ENCODE data around the gene DNAJC5. TPM values are rescaled to one million over a fixed set of nuclear protein-coding genes. Genes with fewer than 3 reads are reported as not detected.
"Not testable (repeated sequence)": the region's sequence is repeated elsewhere in the genome, so short reads cannot be mapped to it uniquely, and the experiment has no call there.

The DNAJC5 gene
- total RNA-seq, 2 experiments from 2014 or later, result 21.4 to 22.5 TPM

GRCh38 chr20:63864545-63864977, 30.4 kb upstream of the DNAJC5 start:
- DNase-seq, result no peak
- peak; percentile 48 for TF ChIP-seq CTCF (IDR thresholded peaks at IDR 0.05)
- peaks cover 38% of the 10 kb centered on the region for H3K36me3 Mint-ChIP-seq (ENCODE audit: low read depth)
- H3K4me1 Mint-ChIP-seq (ENCODE audit: low read depth), result peaks cover 31% of the 10 kb centered on the region
- H3K27ac Mint-ChIP-seq, result peak overlapping the region; percentile 85
- no peaks in the 10 kb centered on the region for H3K9me3 Mint-ChIP-seq
- H3K27ac ChIP-seq (ENCODE audit: low read depth in 1 of 2, low read length in 2 of 2), result peak overlapping the region; percentile 78 to 89
- peak; percentile 4 for ATAC-seq (ENCODE audit: poor library complexity)
- peaks cover 37% of the 10 kb centered on the region for H3K4me1 ChIP-seq (ENCODE audit: insufficient read depth, low read length)
- ChIA-PET CTCF (interaction anchor here (0.7 to 3.5 kb wide), 13 partner anchors 30 to 327 kb away, joined by 3 to 16 read pairs (median 4); partner anchors contain the start of genes ARFRP1, LIME1, PRPF6 and RTEL1), POLR2A (interaction anchor here (0.8 to 3.0 kb wide), 27 partner anchors 9 to 344 kb away, joined by 3 to 25 read pairs (median 5); partner anchors contain the start of genes ARFRP1, DNAJC5, GMEB2 and LIME1)
- H3K27me3 ChIP-seq (ENCODE audit: control insufficient read depth in 1 of 2, insufficient read depth in 2 of 2, low read length in 2 of 2), result no peaks in the 10 kb centered on the region
- H3K36me3 ChIP-seq (ENCODE audit: insufficient read depth, low read length), result peaks cover 21% of the 10 kb centered on the region
- H3K4me3 ChIP-seq (ENCODE audit: low read length), result peak overlapping the region; percentile 98
- peaks cover 0 to 7% of the 10 kb centered on the region in 2 experiments for H3K9me3 ChIP-seq (ENCODE audit: control insufficient read depth in 1 of 2, insufficient read depth in 1 of 2, low read length in 2 of 2)
- H3K4me3 Mint-ChIP-seq, result peak overlapping the region; percentile 97
- intact Hi-C loops (cut with DNase I, micrococcal nuclease), result loop anchor here (1.0 to 10.0 kb wide), 10 partner anchors 30 to 326 kb away; partner anchors contain the start of genes ARFRP1 (in 2 of the 2), RTEL1 (in 2 of the 2), DNAJC5 (in 1 of the 2) and STMN3 (in 1 of the 2)
- no peaks in the 10 kb centered on the region for H3K27me3 Mint-ChIP-seq

DNA sequence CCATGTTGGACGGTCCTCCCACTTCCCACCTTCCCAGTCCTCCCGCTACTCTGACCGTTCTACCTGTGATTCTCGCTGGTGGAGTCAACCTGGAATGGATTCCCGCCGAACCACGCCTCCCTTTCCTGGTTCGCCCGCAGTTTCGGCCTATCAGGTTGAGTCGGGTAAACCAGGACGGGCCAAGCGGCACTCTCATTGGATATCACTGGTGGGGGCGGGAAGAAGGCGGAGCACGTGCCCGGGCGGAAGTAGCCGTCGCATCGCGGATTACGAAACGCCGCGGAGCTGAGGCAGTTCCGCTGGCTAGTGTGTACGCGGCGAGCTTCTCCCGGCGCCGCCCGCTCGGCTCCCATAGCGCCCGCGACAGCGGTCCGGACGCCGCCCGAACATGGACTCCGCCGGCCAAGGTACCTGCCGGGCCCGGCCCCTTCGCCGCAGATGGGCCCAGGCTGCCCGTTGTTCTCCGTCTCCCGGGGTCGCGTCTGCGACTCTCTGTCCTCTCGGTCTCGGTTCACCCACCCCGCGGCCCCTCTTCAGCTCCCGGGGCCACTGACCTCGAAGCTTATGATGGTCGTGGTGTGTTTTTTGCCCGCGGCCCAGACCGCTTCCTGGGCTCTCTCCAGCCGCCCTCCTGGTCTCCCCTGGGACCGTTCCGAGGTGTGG, 29.8 kb upstream of the DNAJC5 start, which contains the start of gene TPD52L2:
TPD52L2 (plus strand) TSS at position 293 of the 663 bp plus-strand sequence; CDS start at position 389, 96 bp downstream.
- ATAC-seq (ENCODE audit: poor library complexity) (peak; percentile 88), DNase-seq (peak; percentile 94 to 99 (median 97))
- no peak for TF ChIP-seq CTCF (IDR thresholded peaks at IDR 0.05)
- H3K27me3 Mint-ChIP-seq, result no peaks in the 10 kb centered on the region
- H3K4me3 Mint-ChIP-seq, result peak within 1 kb of the TSS; percentile 97
- peaks cover 43% of the 10 kb centered on the region for H3K36me3 Mint-ChIP-seq (ENCODE audit: low read depth)
- peaks cover 0 to 7% of the 10 kb centered on the region in 2 experiments for H3K9me3 ChIP-seq (ENCODE audit: control insufficient read depth in 1 of 2, insufficient read depth in 1 of 2, low read length in 2 of 2)
- H3K27ac Mint-ChIP-seq, result peak within 1 kb of the TSS; percentile 85
- H3K36me3 ChIP-seq (ENCODE audit: insufficient read depth, low read length), result peaks cover 26% of the 10 kb centered on the region
- ChIA-PET POLR2A (interaction anchor here (0.6 to 3.0 kb wide), 29 partner anchors 8 to 344 kb away, joined by 3 to 25 read pairs (median 4); partner anchors contain the start of genes ARFRP1, DNAJC5, GMEB2 and LIME1), CTCF (interaction anchor here (0.6 to 3.5 kb wide), 14 partner anchors 29 to 327 kb away, joined by 3 to 16 read pairs (median 4); partner anchors contain the start of genes ARFRP1, LIME1, PRPF6 and RTEL1)
- peaks cover 37% of the 10 kb centered on the region for H3K4me1 ChIP-seq (ENCODE audit: insufficient read depth, low read length)
- H3K9me3 Mint-ChIP-seq, result no peaks in the 10 kb centered on the region
- peak within 1 kb of the TSS; percentile 78 to 89 for H3K27ac ChIP-seq (ENCODE audit: low read depth in 1 of 2, low read length in 2 of 2)
- peaks cover 31% of the 10 kb centered on the region for H3K4me1 Mint-ChIP-seq (ENCODE audit: low read depth)
- intact Hi-C loops (cut with DNase I, micrococcal nuclease), result loop anchor here (1.0 to 10.0 kb wide), 12 partner anchors 30 to 327 kb away; partner anchors contain the start of genes ARFRP1 (in 2 of the 2), RTEL1 (in 2 of the 2), DNAJC5 (in 1 of the 2) and FNDC11 (in 1 of the 2)
- peak within 1 kb of the TSS; percentile 98 for H3K4me3 ChIP-seq (ENCODE audit: low read length)
- H3K27me3 ChIP-seq (ENCODE audit: control insufficient read depth in 1 of 2, insufficient read depth in 2 of 2, low read length in 2 of 2), result no peaks in the 10 kb centered on the region

- POLR2A ChIA-PET; H3K4me3 ChIP-seq (ENCODE audit: low read length); H3K9me3 ChIP-seq (ENCODE audit: control insufficient read depth in 1 of 2, insufficient read depth in 1 of 2, low read length in 2 of 2); H3K9me3 Mint-ChIP-seq; DNase-seq; H3K27me3 ChIP-seq (ENCODE audit: control insufficient read depth in 1 of 2, insufficient read depth in 2 of 2, low read length in 2 of 2); H3K27ac ChIP-seq (ENCODE audit: low read depth in 1 of 2, low read length in 2 of 2); H3K27ac Mint-ChIP-seq; H3K27me3 Mint-ChIP-seq; ATAC-seq (ENCODE audit: poor library complexity): not testable (repeated sequence)
- H3K4me1 ChIP-seq (ENCODE audit: insufficient read depth, low read length), result peaks cover 35% of the 10 kb centered on the region
- H3K4me3 Mint-ChIP-seq, result peak overlapping the region; percentile 34
- H3K36me3 Mint-ChIP-seq (ENCODE audit: low read depth), result peaks cover 41% of the 10 kb centered on the region
- CTCF ChIA-PET, result interaction anchor here (1.1 kb wide), 1 partner anchor 29 kb away, joined by 3 read pairs; no protein-coding TSS in a partner anchor
- intact Hi-C loops (cut with DNase I, micrococcal nuclease), result loop anchor here in 1 of 2 experiments (10.0 kb wide), 1 partner anchor 212 kb away; the partner anchor contains the start of genes RTEL1 and STMN3
- peaks cover 31% of the 10 kb centered on the region for H3K4me1 Mint-ChIP-seq (ENCODE audit: low read depth)
- H3K36me3 ChIP-seq (ENCODE audit: insufficient read depth, low read length), result peaks cover 32% of the 10 kb centered on the region
Measured at GRCh38 chr20:63867042-63867441, 27.9 kb upstream of the DNAJC5 start.
